HG02938 (cell line): ENCODE results near the gene CDC42SE2.
A peak's percentile ranks its signal among the peaks of the same experiment; 100 is the strongest.
"Not testable (repeated sequence)": the region's sequence is repeated elsewhere in the genome, so short reads cannot be mapped to it uniquely, and the experiment has no call there.

Experiments
- ATAC-seq: cut with Tn5 transposase; IDR thresholded peaks from one replicate; pipeline ENCODE4 v1.9.1; 2021; ENCODE audit warnings: mild to moderate bottlenecking, moderate library complexity; ENCODE audit not compliant: unreplicated experiment

The CDC42SE2 gene

GRCh38 chr5:131250751-131251475 lies 12.9 kb upstream of the CDC42SE2 start:
- ATAC-seq = no peak

- ATAC-seq = peak; percentile 82
Measured at GRCh38 chr5:131252824-131253171, 11.1 kb upstream of the CDC42SE2 start.

GRCh38 chr5:131254025-131254424 lies 9.8 kb upstream of the CDC42SE2 start:
- ATAC-seq = not testable (repeated sequence)

GRCh38 chr5:131254741-131255140 lies 9.1 kb upstream of the CDC42SE2 start:
- no peak for ATAC-seq

GRCh38 chr5:131256507-131256823 lies 7.4 kb upstream of the CDC42SE2 start:
- no peak for ATAC-seq

GRCh38 chr5:131258733-131259132 lies 5.1 kb upstream of the CDC42SE2 start:
- no peak for ATAC-seq

GRCh38 chr5:131259326-131259725 lies 4.5 kb upstream of the CDC42SE2 start:
- ATAC-seq = no peak

- no peak for ATAC-seq
Measured at GRCh38 chr5:131260895-131261294, 3.0 kb upstream of the CDC42SE2 start.

GRCh38 chr5:131261483-131261882 lies 2.4 kb upstream of the CDC42SE2 start:
- no peak for ATAC-seq

GRCh38 chr5:131262953-131263541 lies 806 bp upstream of the CDC42SE2 start:
- peak; percentile 28 for ATAC-seq

- ATAC-seq = peak; percentile 1
Measured at GRCh38 chr5:131264451-131265099, 722 bp downstream of the CDC42SE2 start.

GRCh38 chr5:131265311-131265803 lies 1.5 kb downstream of the CDC42SE2 start:
- ATAC-seq = peak; percentile 36

- ATAC-seq = no peak
Measured at GRCh38 chr5:131266370-131267060, 2.7 kb downstream of the CDC42SE2 start.

- no peak for ATAC-seq
Measured at GRCh38 chr5:131268758-131269370, 5.0 kb downstream of the CDC42SE2 start.

GRCh38 chr5:131270809-131271208 lies 7.0 kb downstream of the CDC42SE2 start:
- ATAC-seq = no peak

GRCh38 chr5:131271888-131272287 lies 8.0 kb downstream of the CDC42SE2 start:
- ATAC-seq = not testable (repeated sequence)

- ATAC-seq = no peak
Measured at GRCh38 chr5:131272307-131272706, 8.5 kb downstream of the CDC42SE2 start.

- ATAC-seq = no peak
Measured at GRCh38 chr5:131272724-131273123, 8.9 kb downstream of the CDC42SE2 start.

- peak; percentile 29 for ATAC-seq
Measured at GRCh38 chr5:131274326-131275063, 10.6 kb downstream of the CDC42SE2 start.

GRCh38 chr5:131276072-131276471 lies 12.2 kb downstream of the CDC42SE2 start:
- ATAC-seq = no peak
